LHCN-M2 (cell line): ENCODE measurements around the gene COL9A2. TPM values are rescaled to one million over a fixed set of nuclear protein-coding genes. Genes with fewer than 3 reads are reported as not detected.

Source experiments
- DNase-seq: peaks from one replicate; pipeline ENCODE4 v3.0.0-alpha.2; 2012; ENCODE audit warnings: low read depth
- total RNA-seq: library from RNA; depleted of rRNA; stranded (reverse); fragments of >200 nt; gene quantifications from 2 replicates; pipeline ENCODE4 v1.2.3, GENCODE V29; 2014; rRNA removed

Gene COL9A2
- total RNA-seq, 1 experiment from 2014 or later = not detected

- DNase-seq = no peak
Observed at GRCh38 chr1:40264354-40264781, 52.7 kb downstream of the COL9A2 start.

- DNase-seq = no peak
Observed at GRCh38 chr1:40258445-40258769, 58.7 kb downstream of the COL9A2 start.

GRCh38 chr1:40257688-40258444 is 59.2 kb downstream of the COL9A2 start, which contains the start of gene ZMPSTE24:
Gene ZMPSTE24 (plus strand): TSS chr1:40258236. CDS start chr1:40258272, 36 bp downstream.
- peak; percentile 98 for DNase-seq

GRCh38 chr1:40257313-40257687 is 59.8 kb downstream of the COL9A2 start:
- DNase-seq = no peak

- no peak for DNase-seq
Observed at GRCh38 chr1:40256401-40257084, 60.5 kb downstream of the COL9A2 start.

GRCh38 chr1:40255231-40255630 is 61.9 kb downstream of the COL9A2 start:
- no peak for DNase-seq

GRCh38 chr1:40252601-40253000 is 64.5 kb downstream of the COL9A2 start:
- no peak for DNase-seq

GRCh38 chr1:40251456-40251855 is 65.6 kb downstream of the COL9A2 start:
- no peak for DNase-seq

Other genes with a start within 250 kb of the COL9A2 start
- 40.3 and 54.2 TPM in 2 replicates for gene PPT1, start 220.0 kb downstream of the COL9A2 start, total RNA-seq
- 15.6 and 15.7 TPM in 2 replicates for gene RLF, start 155.9 kb downstream of the COL9A2 start, total RNA-seq
- gene TMCO2, start 69.3 kb downstream of the COL9A2 start, total RNA-seq = not detected in 2 replicates
- gene ZMPSTE24, start 59.0 kb downstream of the COL9A2 start, total RNA-seq = 53.0 and 56.5 TPM in 2 replicates
- 34.9 and 35.1 TPM in 2 replicates for gene SMAP2, start 56.4 kb upstream of the COL9A2 start, total RNA-seq
- 4.9 and 6.8 TPM in 2 replicates for gene ZFP69B, start 133.2 kb upstream of the COL9A2 start, total RNA-seq
- 1.2 and 2.2 TPM in 2 replicates for gene ZFP69, start 160.0 kb upstream of the COL9A2 start, total RNA-seq
- 16.5 and 18.4 TPM in 2 replicates for gene EXO5, start 191.5 kb upstream of the COL9A2 start, total RNA-seq
- gene ZNF684, start 214.4 kb upstream of the COL9A2 start, total RNA-seq = 4.8 and 7.5 TPM in 2 replicates